GM19452 (cell line): ENCODE data around the gene PROZ.
"Not testable (repeated sequence)": the region's sequence is repeated elsewhere in the genome, so short reads cannot be mapped to it uniquely, and the experiment has no call there.

Experiments
- ATAC-seq: cut with Tn5 transposase; IDR thresholded peaks from one replicate; pipeline ENCODE4 v1.9.1; 2021; ENCODE audit not compliant: unreplicated experiment

PROZ gene, protein sequence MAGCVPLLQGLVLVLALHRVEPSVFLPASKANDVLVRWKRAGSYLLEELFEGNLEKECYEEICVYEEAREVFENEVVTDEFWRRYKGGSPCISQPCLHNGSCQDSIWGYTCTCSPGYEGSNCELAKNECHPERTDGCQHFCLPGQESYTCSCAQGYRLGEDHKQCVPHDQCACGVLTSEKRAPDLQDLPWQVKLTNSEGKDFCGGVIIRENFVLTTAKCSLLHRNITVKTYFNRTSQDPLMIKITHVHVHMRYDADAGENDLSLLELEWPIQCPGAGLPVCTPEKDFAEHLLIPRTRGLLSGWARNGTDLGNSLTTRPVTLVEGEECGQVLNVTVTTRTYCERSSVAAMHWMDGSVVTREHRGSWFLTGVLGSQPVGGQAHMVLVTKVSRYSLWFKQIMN

DNA sequence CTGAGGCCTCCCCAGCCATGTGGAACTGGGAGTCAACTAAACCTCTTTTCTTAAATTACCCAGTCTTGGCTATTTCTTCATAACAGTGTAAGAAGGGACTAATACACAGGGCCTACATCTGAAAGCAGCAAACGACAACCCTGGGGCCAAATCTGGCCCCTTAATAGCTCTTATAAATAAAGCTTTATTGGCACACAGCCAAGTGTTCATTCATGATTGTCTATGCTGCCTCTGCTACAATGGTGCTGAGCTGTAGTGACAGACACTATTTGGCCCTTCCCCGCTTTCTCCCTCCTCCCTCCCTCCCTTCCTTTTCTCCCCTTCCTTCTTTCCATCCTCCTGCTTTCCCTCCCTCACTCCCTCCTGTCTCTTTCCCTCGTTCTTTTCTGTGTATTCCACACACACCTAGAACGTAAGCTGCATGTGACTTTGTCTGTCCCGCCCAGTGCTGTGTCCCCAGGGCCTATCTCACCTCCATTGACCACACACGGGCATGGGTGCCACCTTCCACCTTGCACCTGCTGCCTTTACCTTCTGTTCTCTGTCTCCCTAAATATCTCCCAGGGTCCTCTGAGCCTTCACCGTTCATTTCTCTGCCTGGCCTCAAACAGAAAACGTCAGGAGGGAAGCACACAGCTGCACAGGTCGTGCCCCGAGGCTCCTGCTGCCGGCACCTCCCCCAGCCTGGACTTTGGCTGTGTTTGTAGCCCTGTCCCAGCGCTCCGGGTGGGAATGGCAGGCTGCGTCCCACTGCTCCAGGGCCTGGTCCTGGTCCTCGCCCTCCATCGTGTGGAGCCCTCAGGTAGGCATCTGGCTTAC lies at the start of gene PROZ:
PROZ (plus strand) TSS at position 720 of the 819 bp plus-strand sequence; CDS start at position 733, 13 bp downstream.
- ATAC-seq, result no peak

DNA sequence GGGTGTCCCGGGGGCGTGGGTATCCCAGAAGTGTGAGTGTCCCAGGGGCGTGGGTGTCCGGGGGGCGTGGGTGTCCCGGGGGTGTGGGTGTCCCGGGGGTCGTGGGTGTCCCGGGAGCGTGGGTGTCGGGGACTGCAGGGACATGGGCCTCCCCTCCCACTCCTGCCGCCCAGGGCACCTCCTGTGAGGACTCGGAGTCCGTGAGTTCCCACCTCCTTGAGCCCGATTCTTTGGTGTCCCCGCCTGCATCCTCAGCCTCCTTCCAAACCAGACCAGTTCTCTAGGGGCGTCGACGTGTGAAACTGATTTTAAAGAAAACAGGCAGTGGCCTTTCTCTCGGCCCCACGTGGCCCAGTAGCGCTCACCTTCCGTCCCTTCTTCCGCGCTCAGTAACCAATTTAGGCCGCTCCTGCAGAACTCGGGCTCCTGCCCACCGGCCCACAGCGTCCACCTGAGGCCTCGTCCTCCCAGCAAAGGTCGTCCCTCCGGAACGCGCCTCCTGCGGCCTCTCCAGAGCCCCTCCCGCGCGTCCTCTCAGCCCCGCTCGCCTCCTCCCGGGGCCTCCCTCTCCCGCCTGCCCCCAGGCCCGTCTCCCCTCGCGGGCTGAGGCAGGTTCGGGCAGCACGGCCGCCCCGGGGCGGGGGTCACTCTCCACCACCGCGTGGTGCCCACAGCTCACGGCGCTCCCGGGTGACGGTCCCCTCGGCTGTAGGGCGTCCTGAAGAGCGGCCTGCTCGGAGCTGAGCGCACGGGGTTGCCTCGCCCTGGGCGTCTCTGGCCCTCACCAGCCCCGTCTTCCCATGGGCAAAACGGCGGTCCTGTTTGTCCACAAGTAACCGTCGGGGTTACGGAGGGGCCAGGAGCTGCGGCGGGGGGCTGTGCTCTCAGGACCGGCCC lies 49.0 kb upstream of the PROZ start:
- no peak for ATAC-seq

DNA sequence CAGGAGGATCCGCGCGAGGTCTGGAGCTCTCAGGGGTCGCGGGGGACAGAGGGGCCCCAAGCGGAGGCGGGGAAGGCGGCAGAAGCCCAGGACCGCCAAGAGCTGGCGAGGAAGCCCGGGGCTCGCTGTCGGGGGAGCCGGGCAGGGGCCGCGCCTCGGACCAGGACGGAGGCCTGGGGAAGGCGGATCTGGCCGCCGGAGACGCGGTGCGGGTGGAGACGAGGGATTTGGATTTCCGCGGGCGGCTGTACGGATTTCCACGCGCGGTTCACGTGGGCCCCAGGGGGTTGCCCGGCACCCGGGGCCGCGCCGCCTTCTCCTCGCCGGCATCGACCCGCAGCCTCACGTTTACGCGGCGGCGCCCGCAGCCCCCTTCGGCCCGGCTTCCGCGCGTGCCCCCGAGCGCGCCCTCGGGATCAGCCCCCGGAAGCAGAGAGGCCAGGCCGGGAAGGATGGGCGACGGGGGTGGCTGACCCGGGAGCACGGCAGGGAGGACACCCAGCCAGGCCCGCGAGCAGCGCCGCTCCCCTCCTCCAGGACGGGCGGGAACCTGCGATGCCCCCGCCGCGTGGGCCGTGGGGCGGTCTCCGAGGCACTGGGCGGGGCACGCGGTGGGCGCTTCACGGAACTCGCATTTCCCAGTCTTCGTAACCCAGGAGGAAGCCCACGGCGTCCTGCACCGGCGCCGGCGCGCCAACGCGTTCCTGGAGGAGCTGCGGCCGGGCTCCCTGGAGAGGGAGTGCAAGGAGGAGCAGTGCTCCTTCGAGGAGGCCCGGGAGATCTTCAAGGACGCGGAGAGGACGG lies 48.2 kb upstream of the PROZ start:
- no peak for ATAC-seq

DNA sequence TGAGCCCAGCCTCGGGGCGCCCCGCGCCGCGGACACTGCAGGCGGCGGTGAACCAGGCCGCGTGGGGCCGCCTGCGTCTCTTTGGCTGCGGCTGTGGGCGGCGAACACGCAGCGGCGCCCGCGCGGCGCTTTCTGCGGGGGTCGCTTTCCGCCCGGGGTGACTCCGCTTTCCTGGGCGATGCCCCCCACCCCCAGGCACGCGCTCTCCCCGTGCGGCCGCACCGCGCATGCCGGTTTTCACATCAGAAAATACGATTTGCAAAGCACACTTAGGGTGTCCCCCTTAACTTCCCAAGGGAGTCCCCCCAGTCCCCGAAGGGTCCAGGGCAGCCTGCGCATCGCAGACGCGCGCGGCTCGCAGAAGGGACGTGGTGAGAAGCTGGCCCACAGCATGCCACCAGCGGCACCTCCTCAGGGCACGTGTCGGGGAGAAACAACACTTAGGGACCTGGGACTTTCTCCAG lies 47.6 kb upstream of the PROZ start:
- ATAC-seq, result no peak

DNA sequence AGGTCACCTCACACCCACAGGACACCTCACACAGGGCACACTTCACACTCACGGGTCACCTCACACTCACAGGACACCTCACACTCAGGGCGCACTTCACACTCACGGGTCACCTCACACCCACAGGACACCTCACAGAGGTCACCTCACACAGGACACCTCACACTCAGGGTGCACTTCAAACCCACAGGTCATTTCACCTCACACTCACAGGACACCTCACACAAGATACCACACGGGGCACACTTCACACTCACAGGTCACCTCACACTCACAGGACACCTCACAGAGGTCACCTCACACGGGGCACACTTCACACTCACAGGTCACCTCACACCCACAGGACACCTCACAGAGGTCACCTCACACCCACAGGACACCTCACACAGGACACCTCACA lies 46.6 kb upstream of the PROZ start:
- ATAC-seq, result not testable (repeated sequence)

DNA sequence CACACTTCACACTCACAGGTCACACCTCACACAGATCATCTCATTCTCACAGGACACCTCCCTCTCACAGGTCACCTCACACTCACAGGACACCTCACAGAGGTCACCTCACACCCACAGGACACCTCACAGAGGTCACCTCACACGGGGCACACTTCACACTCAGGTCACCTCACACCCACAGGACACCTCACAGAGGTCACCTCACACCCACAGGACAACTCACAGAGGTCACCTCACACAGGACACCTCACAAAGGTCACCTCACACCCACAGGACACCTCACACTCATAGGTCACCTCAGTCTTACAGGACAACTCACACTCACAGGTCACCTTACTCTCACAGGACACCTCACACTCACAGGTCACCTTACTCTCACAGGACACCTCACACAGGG lies 46.0 kb upstream of the PROZ start:
- ATAC-seq, result not testable (repeated sequence)

DNA sequence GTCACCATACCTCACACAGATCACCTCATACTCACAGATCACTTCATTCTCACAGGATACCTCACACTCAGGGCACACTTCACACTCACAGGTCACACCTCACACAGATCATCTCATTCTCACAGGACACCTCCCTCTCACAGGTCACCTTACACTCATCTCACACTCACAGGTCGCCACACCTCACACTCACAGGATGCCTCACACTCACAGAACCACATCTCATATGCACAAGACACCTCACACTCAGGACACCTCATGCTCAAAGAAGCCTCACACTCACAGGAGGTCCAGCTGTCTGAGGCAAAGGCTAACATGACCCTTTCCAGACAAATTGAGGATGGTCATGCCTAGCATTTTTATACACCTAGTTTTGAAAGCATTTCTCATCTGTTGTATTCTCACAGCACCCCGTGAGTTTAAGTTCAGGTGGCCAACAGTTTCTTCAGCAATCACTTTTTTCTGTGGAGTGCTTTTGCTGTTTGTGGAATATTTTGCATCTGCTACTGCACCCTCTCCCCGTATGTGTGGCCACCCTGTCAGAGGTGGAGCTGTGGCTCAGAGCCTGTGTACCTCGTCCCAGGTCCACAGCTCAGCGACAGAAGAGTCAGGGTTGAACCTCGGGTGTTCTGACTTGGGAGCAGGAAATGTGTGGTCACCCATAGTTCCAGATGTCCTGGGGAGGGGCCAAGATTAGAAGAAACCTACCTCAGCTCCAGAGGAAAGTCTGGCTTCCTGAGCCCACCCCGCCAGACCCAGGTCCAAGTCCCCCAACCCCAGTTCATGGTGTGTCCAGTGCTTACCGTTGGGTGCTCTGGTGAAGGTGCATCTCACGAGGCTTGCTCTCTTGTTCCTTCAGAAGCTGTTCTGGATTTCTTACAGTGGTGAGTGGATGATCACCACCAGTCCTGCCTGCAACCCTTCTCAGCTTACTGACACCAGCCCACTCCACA lies 45.3 kb upstream of the PROZ start:
- no peak for ATAC-seq

DNA sequence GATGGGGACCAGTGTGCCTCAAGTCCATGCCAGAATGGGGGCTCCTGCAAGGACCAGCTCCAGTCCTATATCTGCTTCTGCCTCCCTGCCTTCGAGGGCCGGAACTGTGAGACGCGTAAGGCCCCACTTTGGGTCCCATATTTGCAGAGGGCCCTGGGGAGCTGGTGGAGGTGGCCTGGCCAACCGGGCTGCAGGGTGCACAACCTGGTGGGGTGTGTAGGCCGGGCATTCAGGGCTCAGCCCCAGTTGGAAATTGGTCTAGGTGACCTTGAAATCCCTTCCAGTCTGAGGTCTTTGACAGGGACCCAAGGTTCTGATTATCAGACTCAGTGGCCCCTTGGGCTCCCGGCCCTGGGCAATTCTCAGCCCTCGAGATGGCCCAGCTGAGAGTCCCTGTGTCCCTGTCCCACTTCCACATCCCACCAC lies 44.6 kb upstream of the PROZ start:
- ATAC-seq, result no peak

DNA sequence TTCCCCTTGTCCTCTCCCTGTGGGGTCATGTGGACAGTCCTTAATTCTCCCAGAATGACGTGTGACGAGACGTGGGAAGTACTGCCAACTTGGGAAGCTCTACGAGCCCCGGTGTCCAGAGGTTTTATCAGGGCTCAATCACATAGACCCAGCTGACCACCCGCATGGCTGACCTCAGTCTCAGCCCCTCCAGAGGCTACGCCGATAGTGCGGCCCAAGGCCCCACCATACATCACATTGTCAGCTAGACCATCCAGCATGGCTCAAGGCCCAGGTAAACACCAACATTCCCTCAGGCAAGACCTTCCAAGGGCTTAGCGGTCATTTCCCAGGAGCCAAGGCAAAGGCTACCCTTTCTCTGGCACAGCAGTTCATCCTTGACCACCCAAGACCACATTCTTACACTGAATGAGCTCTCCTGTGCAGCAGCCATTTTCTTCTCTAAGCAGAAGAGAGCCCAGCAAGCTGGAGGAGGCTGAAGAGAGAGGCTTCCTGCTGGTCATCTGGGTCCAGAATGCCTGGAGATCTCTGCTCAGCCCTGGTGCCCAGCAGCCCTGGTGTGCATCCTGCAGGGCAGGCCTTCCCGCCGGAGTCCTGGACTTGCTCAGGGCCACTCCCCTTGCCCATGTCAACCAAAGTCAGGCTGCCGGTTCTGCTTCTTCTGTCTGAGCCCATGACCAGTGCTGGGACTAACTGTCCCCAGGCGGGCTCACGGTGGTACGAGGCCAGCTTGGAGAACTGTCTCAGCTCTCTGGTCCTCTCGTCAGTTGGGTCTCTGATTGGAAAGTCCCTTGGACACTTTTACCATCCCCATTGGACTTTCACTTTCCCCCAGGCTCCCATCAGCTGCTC lies 43.7 kb upstream of the PROZ start:
- ATAC-seq, result no peak

DNA sequence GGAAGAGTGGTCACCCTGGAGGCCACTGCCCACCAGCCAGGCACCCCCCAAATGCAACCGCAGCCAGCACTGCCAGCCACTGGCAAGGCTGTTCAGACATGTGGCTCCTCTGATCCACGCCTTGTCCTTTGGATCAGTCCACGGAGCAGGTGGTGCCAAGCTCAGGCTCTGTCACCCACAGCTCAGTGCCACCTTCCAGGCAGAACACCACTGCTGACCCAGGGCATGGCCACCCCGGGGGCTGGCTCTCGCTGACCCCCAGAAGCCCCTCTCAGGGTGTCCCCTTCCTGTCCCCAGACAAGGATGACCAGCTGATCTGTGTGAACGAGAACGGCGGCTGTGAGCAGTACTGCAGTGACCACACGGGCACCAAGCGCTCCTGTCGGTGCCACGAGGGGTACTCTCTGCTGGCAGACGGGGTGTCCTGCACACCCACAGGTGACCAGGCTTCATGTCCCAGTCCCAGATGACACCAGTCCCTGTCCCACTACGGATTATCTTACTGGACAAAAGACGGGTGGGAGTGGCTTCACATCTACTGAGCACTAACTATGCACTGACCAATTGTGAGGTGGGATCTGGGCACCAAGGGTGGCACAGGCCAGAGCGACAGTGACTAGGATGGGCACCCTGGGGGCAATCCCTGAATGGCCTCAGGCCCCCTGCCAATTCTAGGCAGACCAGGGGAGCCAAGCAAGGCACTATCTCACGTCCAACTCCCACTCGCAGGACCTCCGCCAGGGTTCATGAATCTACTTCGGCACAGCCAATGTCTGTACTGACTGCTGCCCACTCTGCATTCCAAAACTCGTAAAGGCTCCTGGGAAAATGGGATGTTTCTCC lies 42.9 kb upstream of the PROZ start:
- ATAC-seq, result no peak

DNA sequence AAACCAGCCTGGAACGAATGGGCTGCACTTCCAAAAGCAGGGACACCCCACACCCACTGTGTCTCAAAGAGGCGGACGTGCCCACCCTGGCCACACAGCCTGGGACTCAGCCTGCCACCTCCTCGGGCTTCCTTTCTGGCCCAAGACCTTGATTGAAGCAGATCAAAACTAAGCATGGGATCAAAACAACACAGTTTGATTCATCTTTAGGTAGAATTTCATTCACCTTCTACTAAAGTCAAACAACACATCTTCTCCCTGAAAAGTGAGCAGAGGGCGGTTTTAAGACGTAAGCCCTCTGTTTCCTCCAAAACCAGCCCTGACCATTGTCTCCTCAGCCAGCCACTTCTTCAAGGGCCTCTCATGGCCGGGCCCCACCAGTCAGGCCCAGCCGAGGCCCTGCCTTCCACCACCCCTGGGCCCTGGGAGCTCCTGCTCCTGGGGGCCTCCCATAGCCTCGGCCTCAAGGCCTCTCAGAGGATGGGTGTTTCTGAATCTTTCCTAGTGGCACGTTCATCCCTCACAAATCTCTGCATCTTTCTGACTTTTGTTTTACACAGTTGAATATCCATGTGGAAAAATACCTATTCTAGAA lies 42.1 kb upstream of the PROZ start:
- ATAC-seq, result no peak

DNA sequence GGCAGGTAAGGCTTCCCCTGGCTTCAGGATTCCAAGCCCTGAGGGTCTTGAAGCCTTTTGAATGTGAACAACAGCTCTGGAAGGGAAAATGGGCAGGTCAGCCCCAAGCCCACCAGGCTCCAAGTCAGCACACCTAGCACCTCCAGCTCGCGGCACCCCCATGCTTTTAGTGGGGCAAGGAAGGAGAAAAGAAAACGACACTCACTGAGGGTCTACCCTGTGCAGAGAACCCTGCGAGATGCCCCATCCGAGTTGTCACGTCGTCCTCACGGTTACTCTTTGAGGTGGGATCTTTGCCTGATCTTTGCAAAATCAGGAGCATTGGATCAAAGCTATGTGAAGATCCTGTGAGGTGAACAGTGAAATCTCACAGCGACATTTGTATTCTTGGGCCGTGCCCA lies 41.6 kb upstream of the PROZ start:
- no peak for ATAC-seq

DNA sequence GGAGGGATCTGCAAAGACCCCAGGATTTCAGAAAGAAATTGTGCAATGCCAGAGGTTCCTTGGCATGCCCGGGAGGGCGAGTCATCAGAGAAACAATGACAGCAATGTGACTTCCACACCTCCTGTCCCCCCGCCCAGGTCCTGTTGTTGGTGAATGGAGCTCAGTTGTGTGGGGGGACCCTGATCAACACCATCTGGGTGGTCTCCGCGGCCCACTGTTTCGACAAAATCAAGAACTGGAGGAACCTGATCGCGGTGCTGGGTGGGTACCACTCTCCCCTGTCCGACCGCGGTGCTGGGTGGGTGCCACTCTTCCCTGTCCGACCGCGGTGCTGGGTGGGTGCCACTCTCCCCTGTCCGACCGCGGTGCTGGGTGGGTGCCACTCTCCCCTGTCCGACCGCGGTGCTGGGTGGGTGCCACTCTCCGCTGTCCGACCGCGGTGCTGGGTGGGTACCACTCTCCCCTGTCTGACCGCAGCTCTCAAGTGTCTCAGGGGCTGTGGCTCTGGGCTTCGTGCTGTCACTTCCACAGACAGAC lies 41.0 kb upstream of the PROZ start:
- no peak for ATAC-seq

DNA sequence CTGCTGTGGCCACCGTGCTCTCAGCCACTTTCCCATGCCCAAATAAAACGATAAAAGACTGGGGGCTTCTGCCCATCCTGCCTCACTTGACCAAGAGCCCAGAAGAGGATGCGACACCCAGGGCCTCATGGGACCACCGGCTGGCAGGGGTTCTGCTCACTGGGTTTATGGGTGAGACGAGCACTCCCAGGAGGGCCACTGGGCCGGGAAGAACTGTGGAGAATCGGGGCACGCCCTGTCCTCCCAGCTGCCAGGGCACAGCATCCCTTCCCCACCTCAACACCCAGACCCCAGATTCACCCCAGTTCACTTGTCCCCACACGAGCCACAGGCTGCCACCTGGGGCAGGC lies 40.6 kb upstream of the PROZ start:
- no peak for ATAC-seq

DNA sequence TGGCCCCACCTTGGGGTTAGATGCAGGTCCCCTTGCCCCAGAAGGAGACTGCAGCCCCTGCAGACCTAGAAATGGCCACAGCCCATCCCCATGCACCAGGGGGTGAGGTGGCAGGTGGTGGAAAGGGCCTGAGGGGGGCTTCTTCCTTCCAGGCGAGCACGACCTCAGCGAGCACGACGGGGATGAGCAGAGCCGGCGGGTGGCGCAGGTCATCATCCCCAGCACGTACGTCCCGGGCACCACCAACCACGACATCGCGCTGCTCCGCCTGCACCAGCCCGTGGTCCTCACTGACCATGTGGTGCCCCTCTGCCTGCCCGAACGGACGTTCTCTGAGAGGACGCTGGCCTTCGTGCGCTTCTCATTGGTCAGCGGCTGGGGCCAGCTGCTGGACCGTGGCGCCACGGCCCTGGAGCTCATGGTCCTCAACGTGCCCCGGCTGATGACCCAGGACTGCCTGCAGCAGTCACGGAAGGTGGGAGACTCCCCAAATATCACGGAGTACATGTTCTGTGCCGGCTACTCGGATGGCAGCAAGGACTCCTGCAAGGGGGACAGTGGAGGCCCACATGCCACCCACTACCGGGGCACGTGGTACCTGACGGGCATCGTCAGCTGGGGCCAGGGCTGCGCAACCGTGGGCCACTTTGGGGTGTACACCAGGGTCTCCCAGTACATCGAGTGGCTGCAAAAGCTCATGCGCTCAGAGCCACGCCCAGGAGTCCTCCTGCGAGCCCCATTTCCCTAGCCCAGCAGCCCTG lies 40.0 kb upstream of the PROZ start:
- no peak for ATAC-seq
